ENCODE data around the gene FAM13C. TPM values are rescaled to one million over a fixed set of nuclear protein-coding genes. Genes with fewer than 3 reads are reported as not detected.

The FAM13C gene
- total RNA-seq, 1 donor from 2014 or later: 11.8 TPM

DNA sequence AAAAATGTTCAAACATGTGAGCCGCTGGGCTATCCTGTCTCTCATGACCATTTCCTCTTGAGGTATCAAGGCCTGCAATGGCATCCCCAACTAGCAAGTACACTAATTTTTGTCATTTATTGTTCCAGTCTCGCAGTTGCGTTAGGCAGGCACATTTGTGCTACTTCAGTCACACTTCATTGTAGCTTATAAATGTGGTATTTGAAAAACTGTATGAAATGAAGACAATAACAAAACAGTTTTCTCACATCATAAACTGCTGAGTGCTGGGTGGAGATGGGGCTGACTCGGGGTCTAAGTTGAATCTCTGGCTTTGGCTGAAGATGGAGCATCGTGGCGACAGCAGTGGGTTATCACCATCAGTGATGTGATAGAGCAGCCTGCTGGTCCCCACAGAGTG is 92.7 kb downstream of the FAM13C start:
- Histone ChIP-seq H3K4me3 (no peak overlapping the region), H3K4me1 (no peaks in the 10 kb centered on the region), H3K9me3 (no peaks in the 10 kb centered on the region), H3K36me3 (no peaks in the 10 kb centered on the region), H3K27ac (no peak overlapping the region), H3K27me3 (no peaks in the 10 kb centered on the region)
- no peak for DNase-seq
- no peak for ATAC-seq
- intact Hi-C loops (cut with DNase I): no loop called here
- TF ChIP-seq, protein P1, sequence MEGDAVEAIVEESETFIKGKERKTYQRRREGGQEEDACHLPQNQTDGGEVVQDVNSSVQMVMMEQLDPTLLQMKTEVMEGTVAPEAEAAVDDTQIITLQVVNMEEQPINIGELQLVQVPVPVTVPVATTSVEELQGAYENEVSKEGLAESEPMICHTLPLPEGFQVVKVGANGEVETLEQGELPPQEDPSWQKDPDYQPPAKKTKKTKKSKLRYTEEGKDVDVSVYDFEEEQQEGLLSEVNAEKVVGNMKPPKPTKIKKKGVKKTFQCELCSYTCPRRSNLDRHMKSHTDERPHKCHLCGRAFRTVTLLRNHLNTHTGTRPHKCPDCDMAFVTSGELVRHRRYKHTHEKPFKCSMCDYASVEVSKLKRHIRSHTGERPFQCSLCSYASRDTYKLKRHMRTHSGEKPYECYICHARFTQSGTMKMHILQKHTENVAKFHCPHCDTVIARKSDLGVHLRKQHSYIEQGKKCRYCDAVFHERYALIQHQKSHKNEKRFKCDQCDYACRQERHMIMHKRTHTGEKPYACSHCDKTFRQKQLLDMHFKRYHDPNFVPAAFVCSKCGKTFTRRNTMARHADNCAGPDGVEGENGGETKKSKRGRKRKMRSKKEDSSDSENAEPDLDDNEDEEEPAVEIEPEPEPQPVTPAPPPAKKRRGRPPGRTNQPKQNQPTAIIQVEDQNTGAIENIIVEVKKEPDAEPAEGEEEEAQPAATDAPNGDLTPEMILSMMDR (IDR thresholded peaks at IDR 0.05): no peak

DNA sequence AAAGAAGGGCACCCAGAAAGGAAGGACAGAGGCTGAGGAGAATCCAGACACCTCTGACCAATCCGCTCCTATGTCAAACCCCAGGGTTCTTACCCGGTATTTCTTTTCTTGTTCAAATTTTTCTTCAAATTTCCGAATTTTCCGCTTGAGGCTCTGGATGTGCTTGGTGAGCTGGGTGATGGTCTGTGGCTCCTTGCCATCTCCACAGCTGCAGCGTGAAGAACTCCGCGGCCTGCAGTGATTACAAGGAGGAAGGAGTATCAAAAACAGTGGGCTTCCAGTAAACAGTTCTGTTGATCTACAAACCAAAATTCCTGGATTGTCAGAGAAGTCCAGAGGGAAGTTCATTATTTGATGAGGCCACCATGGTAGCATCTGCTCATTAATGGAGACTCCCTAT is 93.9 kb downstream of the FAM13C start:
- DNase-seq: no peak
- Histone ChIP-seq H3K36me3 (no peaks in the 10 kb centered on the region), H3K4me3 (no peak overlapping the region), H3K9me3 (no peaks in the 10 kb centered on the region), H3K4me1 (no peaks in the 10 kb centered on the region), H3K27ac (no peak overlapping the region), H3K27me3 (no peaks in the 10 kb centered on the region)
- ATAC-seq: no peak
- intact Hi-C loops (cut with DNase I): no loop called here
- TF ChIP-seq, protein P1 (IDR thresholded peaks at IDR 0.05): no peak

DNA sequence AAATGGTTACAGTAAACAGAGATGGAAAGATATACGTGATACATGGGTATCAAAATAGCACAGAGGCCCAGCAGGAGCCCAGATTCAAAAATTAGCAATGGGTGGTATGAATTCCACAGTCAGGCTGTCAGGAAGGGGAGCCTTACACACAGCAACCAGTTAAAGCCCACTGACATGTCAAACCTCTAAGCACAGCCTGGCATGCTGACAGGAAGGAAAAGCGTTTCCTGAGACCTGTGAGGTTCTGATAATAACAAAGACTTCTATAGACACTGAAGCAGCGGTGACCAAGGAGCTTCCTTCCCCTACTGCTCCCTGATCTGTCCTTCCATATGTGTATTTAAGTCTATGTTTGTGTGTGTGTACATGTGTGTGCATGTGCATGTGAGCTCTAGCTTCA is 96.0 kb downstream of the FAM13C start:
- no peak overlapping the region for H3K27ac ChIP-seq
- H3K27me3 ChIP-seq: no peaks in the 10 kb centered on the region
- intact Hi-C loops (cut with DNase I): no loop called here
- no peaks in the 10 kb centered on the region for H3K9me3 ChIP-seq
- DNase-seq: no peak
- H3K4me1 ChIP-seq: no peaks in the 10 kb centered on the region
- H3K36me3 ChIP-seq: no peaks in the 10 kb centered on the region
- TF ChIP-seq, protein P1 (IDR thresholded peaks at IDR 0.05): no peak
- no peak for ATAC-seq
- no peak overlapping the region for H3K4me3 ChIP-seq

DNA sequence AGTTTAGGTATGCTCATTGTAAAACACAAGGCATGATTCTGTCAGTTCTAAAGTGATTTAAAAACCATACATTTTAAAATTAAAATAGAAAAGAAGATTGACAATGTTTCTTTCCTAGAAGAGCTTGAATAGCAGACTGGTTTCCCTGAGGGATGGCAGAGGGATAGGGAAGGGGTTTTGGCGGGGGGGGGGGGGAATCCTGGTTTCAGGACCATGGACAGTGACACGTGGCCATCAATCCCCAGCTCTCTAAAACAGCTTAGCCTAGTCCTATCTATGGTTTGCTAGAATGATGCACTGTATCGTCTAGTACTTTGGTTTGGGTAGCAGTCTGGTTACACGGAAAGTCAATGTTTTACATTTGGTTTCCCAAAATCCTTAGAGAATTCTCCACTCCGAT is 97.2 kb downstream of the FAM13C start:
- no peak overlapping the region for H3K4me3 ChIP-seq

DNA sequence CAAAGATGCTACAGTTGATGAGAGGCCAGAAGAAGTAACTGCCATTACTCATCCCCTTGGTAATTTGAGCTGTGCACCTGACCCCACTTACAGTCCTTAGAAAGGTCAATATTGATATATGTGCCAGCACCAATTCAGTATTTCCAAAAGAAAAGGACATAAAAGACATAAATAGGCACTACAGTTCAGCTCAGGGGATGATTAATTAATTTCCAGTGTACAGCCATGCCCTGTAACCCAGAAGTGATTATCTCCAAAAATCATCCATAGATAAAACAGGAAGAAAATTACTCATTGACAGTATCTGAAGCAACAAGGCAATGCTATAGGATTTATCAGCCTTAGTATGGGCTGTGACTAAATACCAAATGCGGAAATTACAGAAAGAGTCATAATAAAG is 103.5 kb downstream of the FAM13C start:
- no peaks in the 10 kb centered on the region for H3K36me3 ChIP-seq
- no peak overlapping the region for H3K4me3 ChIP-seq
- DNase-seq (no peak), ATAC-seq (no peak)
- no peaks in the 10 kb centered on the region for H3K9me3 ChIP-seq
- H3K27ac ChIP-seq: no peak overlapping the region
- TF ChIP-seq, protein P1 (IDR thresholded peaks at IDR 0.05): no peak
- no peaks in the 10 kb centered on the region for H3K4me1 ChIP-seq
- H3K27me3 ChIP-seq: no peaks in the 10 kb centered on the region
- intact Hi-C loops (cut with DNase I): no loop called here

More for the DNA sequence above, 97.2 kb downstream of the FAM13C start:
- intact Hi-C loops (cut with DNase I): no loop called here
- no peaks in the 10 kb centered on the region for H3K9me3 ChIP-seq
- no peaks in the 10 kb centered on the region for H3K36me3 ChIP-seq
- TF ChIP-seq, protein P1 (IDR thresholded peaks at IDR 0.05): no peak
- DNase-seq (no peak), ATAC-seq (no peak)
- H3K27ac ChIP-seq: no peak overlapping the region
- H3K4me1 ChIP-seq: no peaks in the 10 kb centered on the region
- no peaks in the 10 kb centered on the region for H3K27me3 ChIP-seq

DNA sequence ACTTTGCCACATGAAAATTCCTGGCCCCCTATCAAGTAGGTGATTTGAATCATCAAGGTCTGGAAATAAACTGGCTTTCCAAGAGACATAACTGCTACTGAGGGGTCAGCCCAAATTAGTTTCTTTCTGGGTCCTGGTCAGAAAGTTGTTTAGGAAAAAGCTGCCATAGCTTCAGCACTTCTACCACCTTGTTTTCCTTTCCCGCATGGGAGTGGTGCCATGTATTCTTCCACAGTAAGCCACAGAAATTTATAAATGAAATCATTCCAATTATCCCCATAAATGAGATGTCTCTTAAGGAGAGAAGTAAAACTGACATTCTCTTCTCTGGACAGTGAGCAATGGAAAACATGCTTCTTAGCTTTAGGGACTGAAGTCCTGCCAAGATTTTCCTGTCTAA is 105.1 kb downstream of the FAM13C start:
- DNase-seq: no peak
- TF ChIP-seq, protein P1 (IDR thresholded peaks at IDR 0.05): no peak
- intact Hi-C loops (cut with DNase I): no loop called here
- Histone ChIP-seq H3K36me3 (no peaks in the 10 kb centered on the region), H3K27me3 (no peaks in the 10 kb centered on the region), H3K9me3 (no peaks in the 10 kb centered on the region), H3K4me3 (no peak overlapping the region), H3K4me1 (no peaks in the 10 kb centered on the region), H3K27ac (no peak overlapping the region)
- no peak for ATAC-seq

Data from upper lobe of right lung (tissue), 1 donor.